Esophagus muscularis mucosa (tissue), 4 donors: Measurements from ENCODE around the gene TDRD12. TPM values are rescaled to one million over a fixed set of nuclear protein-coding genes. Genes with fewer than 3 reads are reported as not detected.

Experiments
- DNase-seq: peaks from one replicate; pipeline ENCODE4 v3.0.0-alpha.2; 2017; ENCODE audit errors: extremely low spot score
- H3K27ac ChIP-seq, 4 donors: fragments of 200-600 bp; sonication (generic); replicated peaks in 1 of 4; 1 replicate in 3 of 4; 2 replicates in 1 of 4; pipeline ENCODE4 v1.5.1; 2016 to 2019; ENCODE audit warnings: mild to moderate bottlenecking in 1 of 4
- H3K27me3 ChIP-seq, 4 donors: fragments of 200-600 bp; sonication (generic); one replicate each; pipeline versions ENCODE4 v1.5.1 to v1.6.0; 2016 to 2019
- H3K36me3 ChIP-seq, 4 donors: fragments of 200-600 bp; sonication (generic); one replicate each; pipeline ENCODE4 v1.5.1; 2016 to 2019
- H3K4me1 ChIP-seq, 4 donors: fragments of 200-600 bp; sonication (generic); one replicate each; pipeline ENCODE4 v1.5.1; 2016 to 2019
- H3K4me3 ChIP-seq, 4 donors: fragments of 200-600 bp; sonication (generic); 1 replicate in 2 of 4; 2 replicates in 2 of 4; pipeline ENCODE4 v1.5.1; 2016 to 2019; ENCODE audit warnings: mild to moderate bottlenecking in 4 of 4, moderate library complexity in 1 of 4
- H3K9me3 ChIP-seq, 4 donors: fragments of 200-600 bp; sonication (generic); 1 replicate in 3 of 4; 2 replicates in 1 of 4; pipeline ENCODE4 v1.5.1; 2016 to 2019
- CTCF ChIP-seq, 3 experiments: fragments of 200-600 bp in 2 of 3; fragments of 450-650 bp in 1 of 3; sonication (generic) in 2 of 3; IDR thresholded peaks; one replicate each; pipeline ENCODE4 v1.5.1; 2017 to 2019; ENCODE audit warnings: antibody characterized with exemption in 3 of 3, mild to moderate bottlenecking in 2 of 3, moderate library complexity in 1 of 3
- EP300 ChIP-seq: sonication (generic); formaldehyde crosslinking; IDR thresholded peaks from one replicate; pipeline ENCODE4 v1.6.1; 2017; ENCODE audit warnings: antibody characterized with exemption
- POLR2A ChIP-seq: fragments of 450-650 bp; IDR thresholded peaks from one replicate; pipeline ENCODE4 v1.6.1; 2017; ENCODE audit warnings: antibody characterized with exemption, moderate library complexity, mild to moderate bottlenecking, low read depth
- POLR2AphosphoS5 ChIP-seq, 2 donors: sonication (generic); formaldehyde crosslinking; IDR thresholded peaks; one replicate each; pipeline ENCODE4 v1.6.1; 2017; ENCODE audit warnings: antibody characterized with exemption in 2 of 2
- WGBS: methylation state at CpG from one replicate; pipeline ENCODE4 v1.1.5; 2018; 5-methylcytosine and 5-hydroxymethylcytosine counted together
- intact Hi-C: fragments of 100-400 bp; cut with DNase I; formaldehyde crosslinking; loops from one replicate; pipeline ENCODE4 v1.15.1; 2023
- total RNA-seq, 4 donors: library from RNA; depleted of rRNA; stranded (reverse); fragments of >200 nt; gene quantifications; one replicate each; pipeline versions ENCODE4 v1.1.0 to v1.2.1, GENCODE V29; 2016

TDRD12 gene
- total RNA-seq, 4 donors from 2014 or later = 0.83 to 1.6 (median 1.3) TPM; not detected in 1

- no peaks in the 10 kb centered on the region for H3K36me3 ChIP-seq
- no peak overlapping the region for H3K27ac ChIP-seq
- no peak for DNase-seq
- TF ChIP-seq CTCF (IDR thresholded peaks at IDR 0.05) (no peak), POLR2AphosphoS5 (IDR thresholded peaks at IDR 0.05) (no peak), POLR2A (no peak), EP300 (no peak)
- WGBS = 89% methylated on average over 18 of the region's 19 CpGs
- H3K27me3 ChIP-seq = no peaks in the 10 kb centered on the region
- intact Hi-C loops = no loop called here
- no peaks in the 10 kb centered on the region for H3K9me3 ChIP-seq
- H3K4me3 ChIP-seq = no peak overlapping the region
- H3K4me1 ChIP-seq = no peaks in the 10 kb centered on the region
These were observed 142.6 kb downstream of the TDRD12 start for GRCh38 chr19:32862173-32862572.

- no peaks in the 10 kb centered on the region for H3K9me3 ChIP-seq
- H3K36me3 ChIP-seq = no peaks in the 10 kb centered on the region
- H3K27ac ChIP-seq = no peak overlapping the region
- DNase-seq = no peak
- WGBS = 91% methylated on average over 14 of the region's 14 CpGs
- no peaks in the 10 kb centered on the region for H3K27me3 ChIP-seq
- no peaks in the 10 kb centered on the region for H3K4me1 ChIP-seq
- intact Hi-C loops = no loop called here
- TF ChIP-seq CTCF (IDR thresholded peaks at IDR 0.05) = no peak
- no peak overlapping the region for H3K4me3 ChIP-seq
These were observed 143.2 kb downstream of the TDRD12 start for GRCh38 chr19:32862741-32863140.

GRCh38 chr19:32863301-32863700 is 143.7 kb downstream of the TDRD12 start:
- TF ChIP-seq EP300 (no peak), POLR2AphosphoS5 (IDR thresholded peaks at IDR 0.05) (no peak), POLR2A (no peak), CTCF (IDR thresholded peaks at IDR 0.05) (no peak)
- intact Hi-C loops = no loop called here
- Histone ChIP-seq H3K27me3 (no peaks in the 10 kb centered on the region), H3K36me3 (no peaks in the 10 kb centered on the region), H3K9me3 (no peaks in the 10 kb centered on the region), H3K27ac (no peak overlapping the region), H3K4me1 (no peaks in the 10 kb centered on the region), H3K4me3 (no peak overlapping the region)
- no peak for DNase-seq
- WGBS = 97% methylated on average over 8 of the region's 8 CpGs

- H3K9me3 ChIP-seq = no peaks in the 10 kb centered on the region
- 75% methylated on average over 5 of the region's 13 CpGs for WGBS
- intact Hi-C loops = no loop called here
- no peak for TF ChIP-seq CTCF (IDR thresholded peaks at IDR 0.05)
- TF ChIP-seq EP300 = no peak
- TF ChIP-seq POLR2A = no peak
- TF ChIP-seq POLR2AphosphoS5 (IDR thresholded peaks at IDR 0.05) = no peak
- H3K36me3 ChIP-seq = no peaks in the 10 kb centered on the region
- no peaks in the 10 kb centered on the region for H3K4me1 ChIP-seq
- no peaks in the 10 kb centered on the region for H3K27me3 ChIP-seq
- no peak overlapping the region for H3K4me3 ChIP-seq
- H3K27ac ChIP-seq = no peak overlapping the region
- DNase-seq = no peak
These were observed 144.3 kb downstream of the TDRD12 start for GRCh38 chr19:32863841-32864240.

- no peaks in the 10 kb centered on the region for H3K27me3 ChIP-seq
- no peaks in the 10 kb centered on the region for H3K9me3 ChIP-seq
- no peaks in the 10 kb centered on the region for H3K36me3 ChIP-seq
- TF ChIP-seq CTCF (IDR thresholded peaks at IDR 0.05) (no peak), POLR2AphosphoS5 (IDR thresholded peaks at IDR 0.05) (no peak), POLR2A (no peak), EP300 (no peak)
- DNase-seq = no peak
- WGBS = 88% methylated on average over 7 of the region's 35 CpGs
- intact Hi-C loops = no loop called here
- H3K4me3 ChIP-seq = no peak overlapping the region
- no peak overlapping the region for H3K27ac ChIP-seq
- H3K4me1 ChIP-seq = no peaks in the 10 kb centered on the region
These were observed 144.9 kb downstream of the TDRD12 start for GRCh38 chr19:32864318-32865007.
